ENCODE data around the gene KRTDAP.
A peak's percentile ranks its signal among the peaks of the same experiment; 100 is the strongest.
"Not testable (repeated sequence)": the region's sequence is repeated elsewhere in the genome, so short reads cannot be mapped to it uniquely, and the experiment has no call there.

The KRTDAP gene

GRCh38 chr19:35483089-35483488 is 7.2 kb downstream of the KRTDAP start:
- DNase-seq, result no peak

GRCh38 chr19:35478794-35479677 is 11.2 kb downstream of the KRTDAP start:
- no peak for DNase-seq

GRCh38 chr19:35476149-35476548 is 14.1 kb downstream of the KRTDAP start:
- DNase-seq, result no peak

- DNase-seq, result not testable (repeated sequence)
Observed at GRCh38 chr19:35474594-35474993, 15.7 kb downstream of the KRTDAP start.

- DNase-seq, result no peak
Observed at GRCh38 chr19:35474104-35474503, 16.2 kb downstream of the KRTDAP start.

- no peak for DNase-seq
Observed at GRCh38 chr19:35471946-35472345, 18.3 kb downstream of the KRTDAP start.

GRCh38 chr19:35471075-35471474 is 19.2 kb downstream of the KRTDAP start:
- DNase-seq, result not testable (repeated sequence)

- no peak for DNase-seq
Observed at GRCh38 chr19:35470128-35470527, 20.1 kb downstream of the KRTDAP start.

- DNase-seq, result peak; percentile 56 to 59
Observed at GRCh38 chr19:35468637-35469036, 21.6 kb downstream of the KRTDAP start.

- DNase-seq, result no peak
Observed at GRCh38 chr19:35466259-35466658, 24.0 kb downstream of the KRTDAP start.

- DNase-seq, result not testable (repeated sequence)
Observed at GRCh38 chr19:35462956-35463355, 27.3 kb downstream of the KRTDAP start.

- peak; percentile 14 to 18 for DNase-seq
Observed at GRCh38 chr19:35462476-35462953, 27.7 kb downstream of the KRTDAP start.

GRCh38 chr19:35461788-35462187 is 28.5 kb downstream of the KRTDAP start:
- DNase-seq, result not testable (repeated sequence)

- DNase-seq, result no peak
Observed at GRCh38 chr19:35461060-35461459, 29.2 kb downstream of the KRTDAP start.

- no peak for DNase-seq
Observed at GRCh38 chr19:35460608-35461007, 29.7 kb downstream of the KRTDAP start.

- no peak for DNase-seq
Observed at GRCh38 chr19:35459414-35460082, 30.7 kb downstream of the KRTDAP start.

GRCh38 chr19:35458731-35459391 is 31.4 kb downstream of the KRTDAP start:
- DNase-seq, result no peak

- no peak for DNase-seq
Observed at GRCh38 chr19:35458192-35458591, 32.1 kb downstream of the KRTDAP start.

GRCh38 chr19:35457173-35457572 is 33.1 kb downstream of the KRTDAP start:
- DNase-seq, result no peak

GRCh38 chr19:35455616-35456201 is 34.6 kb downstream of the KRTDAP start:
- no peak for DNase-seq

- DNase-seq, result no peak
Observed at GRCh38 chr19:35454663-35455062, 35.6 kb downstream of the KRTDAP start.

GRCh38 chr19:35451338-35452096 is 38.7 kb downstream of the KRTDAP start:
- no peak for DNase-seq

All from activated CD4-positive, alpha-beta T cell treated with anti-CD3 and anti-CD28 coated beads, Interleukin-2, amount 50 U/mL, for 4 hours (primary cell).